GM12873 (cell line): Measurements from ENCODE around the gene PHTF2.

Experiments
- CTCF ChIP-seq: IDR thresholded peaks from 2 replicates; pipeline ENCODE4 v1.5.1; 2012; ENCODE audit warnings: low read depth, mild to moderate bottlenecking, moderate library complexity, low read length, control low read depth; ENCODE audit not compliant: insufficient read depth; ENCODE audit errors: missing control alignments

The PHTF2 gene

DNA sequence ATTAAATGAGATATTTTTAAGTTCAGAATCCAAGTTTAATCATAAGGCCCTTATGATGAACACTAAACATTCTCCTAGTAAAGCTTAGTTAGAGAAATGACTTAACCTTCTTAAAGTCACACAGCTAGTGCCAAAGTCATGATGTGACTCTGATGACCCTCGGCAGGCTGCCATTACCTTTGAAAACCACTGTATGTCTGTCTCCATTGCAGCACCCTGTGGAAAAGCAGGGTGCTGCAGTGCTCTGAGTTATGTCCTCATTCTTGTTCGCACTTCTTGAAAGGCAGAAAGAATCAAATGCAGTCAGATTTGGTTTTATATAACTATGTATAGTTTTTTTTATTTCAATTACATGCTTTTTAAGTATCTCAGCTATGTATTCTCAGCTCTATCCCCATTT is 105.0 kb downstream of the PHTF2 start:
- TF ChIP-seq CTCF, result peak; percentile 58

- TF ChIP-seq CTCF, result no peak
Observed at GRCh38 chr7:77904252-77904651, 105.7 kb downstream of the PHTF2 start.

GRCh38 chr7:77907281-77907680 is 108.7 kb downstream of the PHTF2 start:
- TF ChIP-seq CTCF, result no peak

GRCh38 chr7:77908664-77909063 is 110.1 kb downstream of the PHTF2 start:
- TF ChIP-seq CTCF, result no peak

- TF ChIP-seq CTCF, result no peak
Observed at GRCh38 chr7:77910124-77910523, 111.6 kb downstream of the PHTF2 start.

DNA sequence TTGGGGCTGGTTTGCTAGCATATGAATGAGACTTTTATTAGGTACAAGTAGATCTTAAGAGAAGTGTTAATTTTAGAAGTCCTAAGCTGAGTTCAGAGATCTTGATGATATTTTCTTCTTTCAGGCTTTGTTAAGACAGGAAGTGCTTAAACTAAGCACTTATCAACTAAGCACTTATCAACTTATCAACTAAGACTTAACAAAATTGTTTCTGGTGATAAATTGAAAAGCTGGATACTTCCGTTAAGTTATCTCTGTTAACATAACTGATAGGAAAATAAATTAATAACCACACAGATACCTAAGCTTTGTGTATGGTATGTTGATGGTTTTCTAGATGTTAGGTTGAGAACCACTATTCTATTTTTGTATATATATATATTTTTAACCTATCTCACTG is 113.7 kb downstream of the PHTF2 start:
- TF ChIP-seq CTCF, result no peak

- no peak for TF ChIP-seq CTCF
Observed at GRCh38 chr7:77913977-77914607, 115.5 kb downstream of the PHTF2 start.
